NCI-H146 treated with DMSO at 0.1 percent for 48 hours (cell line): Measurements from ENCODE around the gene ZNF432.
"Not testable (repeated sequence)": the region's sequence is repeated elsewhere in the genome, so short reads cannot be mapped to it uniquely, and the experiment has no call there.

Experiments
- DNase-seq: peaks from one replicate; lab custom pipeline; 2025; ENCODE audit not compliant: unreplicated experiment; lab: John Stamatoyannopoulos, UW

ZNF432 gene

GRCh38 chr19:52048555-52049501, at the start of gene ZNF432:
TSS of gene ZNF432 (minus strand) at chr19:52048838. CDS start at chr19:52046868, 1,970 bp downstream.
- peak; percentile 77 for DNase-seq

GRCh38 chr19:52096416-52096815, 47.8 kb upstream of the ZNF432 start:
- not testable (repeated sequence) for DNase-seq

GRCh38 chr19:52095172-52096014, 46.8 kb upstream of the ZNF432 start, which contains the start of gene ZNF841:
TSS of gene ZNF841 (minus strand) at chr19:52095765. CDS start at chr19:52084801, 10,964 bp downstream.
- peak; percentile 87 for DNase-seq

DNA sequence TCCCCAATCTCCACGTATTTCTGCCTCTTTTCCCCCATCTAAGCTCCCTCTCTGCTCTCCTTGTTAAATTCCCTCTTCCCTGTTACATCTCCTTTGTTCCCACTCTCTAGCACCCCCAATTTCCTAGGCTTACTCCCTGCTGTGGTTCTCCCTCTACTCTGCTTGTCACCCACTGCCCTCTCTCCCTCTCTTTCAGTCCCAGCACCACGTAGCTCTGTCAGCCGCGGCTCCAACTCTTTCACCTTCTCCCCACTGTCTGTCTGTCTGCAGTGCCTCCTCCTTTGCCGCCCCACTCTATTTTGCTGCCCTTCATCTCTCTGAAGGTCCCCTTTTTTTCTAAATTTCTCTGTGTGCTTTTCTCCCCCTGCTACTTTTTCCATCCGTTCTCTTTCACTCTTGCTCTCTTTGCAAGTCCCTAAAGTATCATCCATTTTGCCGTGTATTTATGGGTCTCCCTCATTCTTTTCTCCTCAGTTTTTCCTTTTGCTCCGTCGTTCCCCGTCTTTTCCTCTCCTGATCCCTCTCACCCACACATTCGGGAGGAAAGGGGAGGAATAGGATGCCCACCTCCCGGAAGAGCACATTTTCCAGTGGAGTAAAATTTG, 46.0 kb upstream of the ZNF432 start:
- no peak for DNase-seq

- no peak for DNase-seq
Measured at GRCh38 chr19:52086481-52086880, 37.8 kb upstream of the ZNF432 start.

- DNase-seq: no peak
Measured at GRCh38 chr19:52070496-52070895, 21.9 kb upstream of the ZNF432 start.

DNA sequence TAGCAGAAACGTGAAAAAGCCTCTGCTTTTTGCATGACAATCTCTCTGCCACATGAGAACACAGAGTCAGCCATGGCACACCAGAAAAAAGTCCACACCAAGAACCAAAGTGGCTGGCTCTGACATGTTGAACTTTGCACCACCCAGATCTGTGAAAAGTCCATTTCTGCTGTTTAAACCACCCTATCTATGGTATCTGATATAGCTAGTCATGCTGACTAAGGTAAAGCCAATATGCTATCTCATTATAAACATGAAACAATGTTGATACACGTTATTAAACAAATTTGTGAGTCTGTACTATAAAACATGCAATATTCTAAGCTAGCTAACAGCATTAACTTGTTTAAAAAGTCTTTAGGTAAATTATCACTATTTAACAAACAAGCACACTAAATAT, 21.0 kb upstream of the ZNF432 start:
- DNase-seq: no peak

DNA sequence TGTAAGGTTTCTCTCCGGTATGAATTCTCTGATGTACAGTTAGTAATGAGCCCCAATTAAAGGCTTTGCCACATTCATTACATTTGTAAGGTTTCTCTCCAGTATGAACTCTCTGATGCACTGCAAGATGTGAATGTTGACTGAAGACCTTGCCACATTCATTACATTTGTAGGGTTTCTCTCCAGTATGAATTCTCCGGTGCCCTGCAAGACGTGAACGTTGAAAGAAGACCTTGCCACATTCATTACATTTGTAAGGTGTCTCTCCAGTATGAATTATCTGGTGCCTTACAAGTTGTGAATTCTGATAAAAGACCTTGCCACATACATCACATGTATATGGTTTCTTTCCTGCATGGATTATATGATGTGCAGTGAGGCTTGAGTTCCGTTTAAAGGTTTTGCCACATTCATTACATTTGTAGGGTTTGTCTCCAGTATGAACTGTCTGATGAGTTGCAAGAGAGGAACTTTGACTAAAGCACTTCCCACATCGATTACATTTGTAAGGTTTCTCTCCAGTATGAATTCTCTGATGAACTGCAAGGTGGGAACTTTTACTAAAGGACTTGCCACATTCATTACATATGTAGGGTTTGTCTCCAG, 17.7 kb upstream of the ZNF432 start:
- no peak for DNase-seq

- DNase-seq: no peak
Measured at GRCh38 chr19:52065399-52065798, 16.8 kb upstream of the ZNF432 start.

DNA sequence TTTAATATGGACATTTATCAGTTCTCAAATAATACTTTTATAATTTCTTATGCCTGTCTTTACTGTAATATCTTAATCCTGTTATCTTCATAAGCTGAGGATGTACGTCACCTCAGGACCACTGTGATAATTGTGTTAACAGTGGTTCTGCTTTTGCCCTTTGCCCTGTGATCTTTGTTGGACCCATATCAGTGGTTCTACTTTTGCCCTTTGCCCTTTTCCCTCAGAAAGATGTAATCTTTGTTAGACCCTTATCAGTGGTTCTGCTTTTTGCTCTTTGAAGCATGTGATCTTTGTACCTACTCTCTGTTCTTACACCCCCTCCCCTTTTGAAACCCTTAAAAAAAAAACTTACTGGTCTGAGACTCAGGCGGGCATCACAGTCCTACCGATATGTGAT, 7.8 kb upstream of the ZNF432 start:
- not testable (repeated sequence) for DNase-seq

- DNase-seq: not testable (repeated sequence)
Measured at GRCh38 chr19:52051736-52052135, 3.1 kb upstream of the ZNF432 start.

GRCh38 chr19:52039169-52039568, 9.5 kb downstream of the ZNF432 start:
- DNase-seq: no peak

GRCh38 chr19:52034051-52034728, 14.4 kb downstream of the ZNF432 start:
- DNase-seq: no peak

GRCh38 chr19:52028780-52029123, 19.9 kb downstream of the ZNF432 start:
- DNase-seq: no peak

GRCh38 chr19:52028027-52028779, 20.4 kb downstream of the ZNF432 start, which contains the start of gene ZNF614:
TSS of gene ZNF614 (minus strand) at chr19:52028379. CDS start at chr19:52025745, 2,634 bp downstream.
- peak; percentile 94 for DNase-seq

DNA sequence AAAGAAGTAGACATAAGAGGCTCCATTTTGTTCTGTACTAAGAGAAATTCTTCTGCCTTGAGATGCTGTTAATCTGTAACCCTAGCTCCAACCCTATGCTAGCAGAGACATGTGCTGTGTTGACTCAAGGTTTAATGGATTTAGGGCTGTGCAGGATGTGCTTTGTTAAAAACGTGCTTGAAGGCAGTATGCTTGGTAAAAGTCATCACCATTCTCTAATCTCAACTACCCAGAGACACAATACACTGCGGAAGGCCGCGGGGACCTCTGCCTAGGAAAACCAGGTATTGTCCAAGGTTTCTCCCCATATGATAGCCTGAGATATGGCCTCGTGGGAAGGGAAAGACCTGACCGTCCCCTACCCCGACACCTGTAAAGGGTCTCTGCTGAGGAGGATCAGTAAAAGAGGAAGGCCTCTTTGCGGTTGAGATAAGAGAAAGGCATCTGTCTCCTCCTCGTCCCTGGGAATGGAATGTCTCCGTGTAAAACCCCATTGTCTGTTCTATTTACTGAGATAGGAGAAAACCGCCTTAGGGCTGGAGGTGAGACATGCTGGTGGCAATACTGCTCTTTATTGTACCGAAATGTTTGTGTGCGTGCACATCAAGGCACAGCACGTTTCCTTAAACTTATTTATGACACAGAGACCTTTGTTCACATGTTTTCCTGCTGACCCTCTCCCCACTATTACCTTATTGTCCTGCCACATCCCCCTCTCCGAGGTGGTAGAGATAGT, 22.2 kb downstream of the ZNF432 start:
- DNase-seq: not testable (repeated sequence)

DNA sequence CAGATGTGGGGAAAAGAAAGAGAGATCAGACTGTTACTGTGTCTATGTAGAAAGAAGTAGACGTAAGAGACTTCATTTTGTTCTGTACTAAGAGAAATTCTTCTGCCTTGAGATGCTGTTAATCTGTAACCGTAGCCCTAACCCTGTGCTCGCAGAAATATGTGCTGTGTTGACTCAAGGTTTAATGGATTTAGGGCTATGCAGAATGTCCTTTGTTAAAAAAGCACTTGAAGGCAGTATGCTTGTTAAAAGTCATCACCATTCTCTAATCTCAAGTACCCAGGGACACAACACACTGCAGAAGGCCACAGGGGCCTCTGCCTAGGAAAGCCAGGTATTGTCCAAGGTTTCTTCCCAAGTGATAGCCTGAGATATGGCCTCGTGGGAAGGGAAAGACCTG, 24.2 kb downstream of the ZNF432 start:
- not testable (repeated sequence) for DNase-seq

GRCh38 chr19:52022193-52022592, 26.4 kb downstream of the ZNF432 start:
- no peak for DNase-seq

DNA sequence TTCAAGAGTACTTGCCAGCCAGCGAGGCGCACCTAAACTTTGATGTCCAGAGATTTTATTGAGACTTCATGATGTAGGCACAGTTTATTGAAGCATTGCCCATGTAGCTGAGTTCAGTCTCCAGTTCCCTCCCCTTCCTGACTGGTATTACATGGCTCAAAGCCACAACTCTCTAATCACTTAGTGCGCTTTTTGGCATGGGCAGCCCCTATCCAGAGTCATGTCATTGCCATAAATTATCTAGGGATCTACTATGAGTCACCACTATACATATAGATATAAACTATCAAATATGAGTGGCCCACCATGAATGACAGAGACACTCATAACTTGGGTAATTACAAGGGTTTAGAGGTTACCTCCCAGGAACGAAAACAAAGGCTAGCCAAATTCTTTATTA, 28.1 kb downstream of the ZNF432 start:
- DNase-seq: no peak
